Endothelial cell of umbilical vein (primary cell): ENCODE data around the gene SLC22A23. TPM values are rescaled to one million over a fixed set of nuclear protein-coding genes. Genes with fewer than 3 reads are reported as not detected.

ENCODE experiments used
- BruUV-seq: library from RNA; stranded (reverse); fragments of 400-500 nt; replicated peaks from 2 replicates; lab custom pipeline; 2021; lab: Mats Ljungman, UMichigan
- CTCF ChIA-PET: fragments of 300-600, 350-600 bp; sonication (Branson Sonifier 250); formaldehyde crosslinking; loops from one replicate; lab custom pipeline; 2021; ENCODE audit warnings: antibody characterized with exemption, inconsistent platforms; lab: Charles Lee
- POLR2A ChIA-PET: fragments of 300-600, 350-600 bp; sonication (Branson Sonifier 250); formaldehyde crosslinking; loops from one replicate; lab custom pipeline; 2021; ENCODE audit warnings: antibody characterized with exemption, inconsistent platforms; lab: Charles Lee
- DNase-seq: peaks from one replicate; pipeline ENCODE4 v3.0.0-alpha.2; 2011; ENCODE audit warnings: low read depth, low spot score
- FAIRE-seq: peaks from 2 replicates; lab custom pipeline; 2011; peaks lifted over from hg19 to GRCh38; lab: Jason Lieb, UNC
- H2AFZ ChIP-seq: 2 replicates; pipeline ENCODE4 v1.6.0; 2012; ENCODE audit warnings: low read depth, low read length, control low read depth, inconsistent platforms
- H3K27ac ChIP-seq: 2 replicates; pipeline ENCODE4 v1.5.1; 2011; ENCODE audit warnings: low read depth, mild to moderate bottlenecking, control low read depth, low read length, moderate library complexity; ENCODE audit not compliant: insufficient read depth
- H3K27me3 ChIP-seq, 2 experiments: 2 replicates each; pipeline versions ENCODE4 v1.6.0 to v1.6.1; 2011; ENCODE audit warnings: low read length in 2 of 2, mixed read lengths in 1 of 2; ENCODE audit not compliant: control insufficient read depth in 2 of 2, insufficient read depth in 2 of 2
- H3K36me3 ChIP-seq, 2 experiments: 2 replicates in 1 of 2; 3 replicates in 1 of 2; pipeline ENCODE4 v1.5.1; 2011; ENCODE audit warnings: low read length in 2 of 2, mild to moderate bottlenecking in 1 of 2, moderate library complexity in 1 of 2; ENCODE audit not compliant: control insufficient read depth in 2 of 2, insufficient read depth in 2 of 2; ENCODE audit errors: extremely low read depth in 1 of 2
- H3K4me1 ChIP-seq: 3 replicates; pipeline ENCODE4 v1.5.1; 2011; ENCODE audit warnings: mild to moderate bottlenecking, low read length; ENCODE audit not compliant: control insufficient read depth, insufficient read depth; ENCODE audit errors: extremely low read depth
- H3K4me2 ChIP-seq: 2 replicates; pipeline ENCODE4 v1.6.1; 2011; ENCODE audit warnings: low read length, control low read depth, mixed read lengths; ENCODE audit not compliant: insufficient read depth
- H3K4me3 ChIP-seq, 3 experiments: fragments of 200-600 bp in 1 of 3; sonication (generic), shearing (Covaris generic) in 1 of 3; replicated peaks in 1 of 3; 2 replicates each; pipeline ENCODE4 v1.5.1; 2011 to 2016; ENCODE audit warnings: control low read depth in 3 of 3, low read length in 3 of 3, mild to moderate bottlenecking in 2 of 3, inconsistent platforms in 1 of 3, low read depth in 1 of 3, moderate library complexity in 1 of 3; ENCODE audit not compliant: insufficient read depth in 1 of 3
- H3K79me2 ChIP-seq: 2 replicates; pipeline ENCODE4 v1.6.0; 2012; ENCODE audit warnings: low read length, inconsistent platforms; ENCODE audit not compliant: control insufficient read depth, insufficient read depth
- H3K9ac ChIP-seq: replicated peaks from 2 replicates; pipeline ENCODE3; 2011; ENCODE audit warnings: low read length, control low read depth; ENCODE audit not compliant: insufficient read depth; ENCODE audit errors: extremely low read depth
- H3K9me1 ChIP-seq: replicated peaks from 3 replicates; pipeline ENCODE4 v1.6.0; 2011; ENCODE audit warnings: mild to moderate bottlenecking, low read length; ENCODE audit not compliant: control insufficient read depth, insufficient read depth; ENCODE audit errors: extremely low read depth
- H3K9me3 ChIP-seq: replicated peaks from 2 replicates; pipeline ENCODE4 v1.5.1; 2012; ENCODE audit warnings: low read length, inconsistent platforms; ENCODE audit not compliant: control insufficient read depth, insufficient read depth
- H4K20me1 ChIP-seq: replicated peaks from 2 replicates; pipeline ENCODE3; 2011; ENCODE audit warnings: mild to moderate bottlenecking, low read length; ENCODE audit not compliant: control insufficient read depth, insufficient read depth; ENCODE audit errors: extremely low read depth
- GATA2 ChIP-seq: IDR thresholded peaks from 2 replicates; pipeline ENCODE4 v1.7.0; 2011; ENCODE audit warnings: low read depth, mild to moderate bottlenecking, moderate library complexity, mixed read lengths, low read length; ENCODE audit not compliant: insufficient read length, insufficient read depth
- MAX ChIP-seq: IDR thresholded peaks from 2 replicates; pipeline ENCODE4 v1.6.1; 2011; ENCODE audit not compliant: insufficient read depth, insufficient read length
- MYC ChIP-seq: IDR thresholded peaks from one replicate; pipeline ENCODE4 v1.6.1; 2011; ENCODE audit warnings: mild to moderate bottlenecking, low read depth, low read length
- POLR2A ChIP-seq: IDR thresholded peaks from 2 replicates; pipeline ENCODE4 v1.6.1; 2012; ENCODE audit warnings: low read depth, mild to moderate bottlenecking, control low read depth, low read length
- POLR2AphosphoS5 ChIP-seq: IDR thresholded peaks from 2 replicates; pipeline ENCODE4 v1.6.1; 2012; ENCODE audit warnings: low read depth, mild to moderate bottlenecking, control low read depth, low read length, moderate library complexity; ENCODE audit not compliant: insufficient read depth
- dilution Hi-C: fragments of 300-500 bp; cut with MboI; formaldehyde crosslinking; loops from one replicate; pipeline ENCODE4 v1.15.0; 2019; ENCODE audit warnings: low sequenced_read_pairs; ENCODE audit not compliant: extremely low pct_ligation_motif_present
- intact Hi-C: fragments of 100-400 bp; cut with micrococcal nuclease; formaldehyde crosslinking; loops from one replicate; pipeline ENCODE4 v1.10.0; 2022
- polyA plus RNA-seq, 4 experiments: library from polyadenylated mRNA; depleted of rRNA in 3 of 4; stranded (reverse) in 3 of 4; unstranded in 1 of 4; fragments of >200 nt; gene quantifications; 2 replicates each; pipeline versions ENCODE4 v1.2.1 to v1.2.3, GENCODE V29; 2011 to 2012; ENCODE audit warnings: missing spikeins in 1 of 4
- total RNA-seq: library from RNA; stranded (reverse); gene quantifications from 2 replicates; pipeline ENCODE4 v1.2.3, GENCODE V29; 2021
- TF ChIP-seq, protein P1 (sequence below), 2 donors: IDR thresholded peaks; 1 replicate in 1 of 2; 2 replicates in 1 of 2; pipeline ENCODE4 v1.5.1; 2011; ENCODE audit warnings: low read length in 2 of 2, mild to moderate bottlenecking in 2 of 2, moderate library complexity in 2 of 2, control low read depth in 1 of 2, inconsistent platforms in 1 of 2, low read depth in 1 of 2; ENCODE audit not compliant: insufficient read depth in 1 of 2; ENCODE audit errors: extremely low read depth in 1 of 2

The SLC22A23 gene
- total and polyA plus RNA-seq, 2 donors (not counting 3 experiments of a cell fraction or from before 2014, with no cell fraction given), result 4.2 to 14.3 TPM

DNA sequence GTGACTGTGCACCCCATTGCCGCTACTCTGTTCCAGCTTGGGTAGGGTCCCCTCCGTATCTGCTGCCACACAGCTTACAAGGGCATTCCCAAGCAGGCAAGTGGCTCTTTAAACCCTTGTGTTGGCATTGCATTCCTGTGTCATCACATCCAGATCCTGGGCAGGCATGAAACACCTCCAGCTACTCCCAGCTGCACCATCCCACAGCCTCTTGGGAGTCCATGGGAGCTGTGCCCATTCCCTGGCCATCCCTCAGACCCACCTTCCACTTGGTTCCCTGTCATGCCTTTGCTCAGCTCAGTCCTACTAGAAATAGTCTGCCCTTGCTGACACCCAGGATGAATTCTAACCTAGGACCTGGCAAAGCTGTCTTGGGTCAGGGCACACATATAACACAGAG lies 110.4 kb downstream of the SLC22A23 start:
- no peaks in the 10 kb centered on the region for H3K4me1 ChIP-seq
- H3K4me2 ChIP-seq, result no peak overlapping the region
- H3K9me3 ChIP-seq, result no peaks in the 10 kb centered on the region
- H3K9ac ChIP-seq, result no peak overlapping the region
- no peak for FAIRE-seq
- dilution Hi-C loops, result no loop called here
- H3K79me2 ChIP-seq, result no peaks in the 10 kb centered on the region
- H3K36me3 ChIP-seq, result no peaks in the 10 kb centered on the region
- ChIA-PET POLR2A (no interaction called here), CTCF (interaction anchor here (0.7 to 1.5 kb wide), 3 partner anchors 9 to 64 kb away, joined by 3 to 4 read pairs (median 4); no protein-coding TSS in a partner anchor)
- intact Hi-C loops, result no loop called here
- no peak overlapping the region for H2AFZ ChIP-seq
- no peak overlapping the region for H3K27ac ChIP-seq
- no peaks in the 10 kb centered on the region for H4K20me1 ChIP-seq
- no peak overlapping the region for H3K4me3 ChIP-seq
- TF ChIP-seq POLR2A (no peak), GATA2 (no peak), MAX (no peak)
- TF ChIP-seq, protein P1, sequence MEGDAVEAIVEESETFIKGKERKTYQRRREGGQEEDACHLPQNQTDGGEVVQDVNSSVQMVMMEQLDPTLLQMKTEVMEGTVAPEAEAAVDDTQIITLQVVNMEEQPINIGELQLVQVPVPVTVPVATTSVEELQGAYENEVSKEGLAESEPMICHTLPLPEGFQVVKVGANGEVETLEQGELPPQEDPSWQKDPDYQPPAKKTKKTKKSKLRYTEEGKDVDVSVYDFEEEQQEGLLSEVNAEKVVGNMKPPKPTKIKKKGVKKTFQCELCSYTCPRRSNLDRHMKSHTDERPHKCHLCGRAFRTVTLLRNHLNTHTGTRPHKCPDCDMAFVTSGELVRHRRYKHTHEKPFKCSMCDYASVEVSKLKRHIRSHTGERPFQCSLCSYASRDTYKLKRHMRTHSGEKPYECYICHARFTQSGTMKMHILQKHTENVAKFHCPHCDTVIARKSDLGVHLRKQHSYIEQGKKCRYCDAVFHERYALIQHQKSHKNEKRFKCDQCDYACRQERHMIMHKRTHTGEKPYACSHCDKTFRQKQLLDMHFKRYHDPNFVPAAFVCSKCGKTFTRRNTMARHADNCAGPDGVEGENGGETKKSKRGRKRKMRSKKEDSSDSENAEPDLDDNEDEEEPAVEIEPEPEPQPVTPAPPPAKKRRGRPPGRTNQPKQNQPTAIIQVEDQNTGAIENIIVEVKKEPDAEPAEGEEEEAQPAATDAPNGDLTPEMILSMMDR (IDR thresholded peaks at IDR 0.05; ENCODE audit: extremely low read depth in 1 of 2, insufficient read depth in 1 of 2, low read depth in 1 of 2, low read length in 2 of 2), result no peak
- no peak for DNase-seq
- H3K9me1 ChIP-seq, result no peaks in the 10 kb centered on the region
- no TSS peak for BruUV-seq
- H3K27me3 ChIP-seq, result no peaks in the 10 kb centered on the region

DNA sequence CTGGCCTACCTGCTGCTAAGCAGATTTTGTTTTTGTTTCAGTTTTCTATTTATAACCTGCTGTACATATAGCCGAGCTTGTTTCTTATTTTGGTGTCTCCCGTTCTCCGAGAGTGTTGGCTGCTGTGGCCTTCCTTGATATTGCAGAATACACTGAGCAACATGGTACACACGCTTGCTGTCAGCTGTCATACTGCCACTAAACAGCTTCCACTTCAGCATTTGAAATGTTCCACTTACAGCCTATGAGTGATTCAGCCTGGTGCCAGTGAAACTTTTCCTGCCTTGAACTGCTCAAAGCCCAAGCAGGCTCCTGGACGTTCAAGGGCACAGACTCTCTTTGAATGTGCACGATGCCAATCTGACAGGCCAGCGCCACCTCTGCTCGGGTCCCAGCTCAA lies 111.0 kb downstream of the SLC22A23 start:
- dilution Hi-C loops, result no loop called here
- TF ChIP-seq GATA2 (no peak), MYC (no peak), POLR2AphosphoS5 (no peak), MAX (no peak)
- Histone ChIP-seq H3K4me3 (no peak overlapping the region), H3K4me1 (no peaks in the 10 kb centered on the region), H3K27me3 (no peaks in the 10 kb centered on the region), H4K20me1 (no peaks in the 10 kb centered on the region), H3K9ac (no peak overlapping the region), H3K79me2 (no peaks in the 10 kb centered on the region), H3K27ac (no peak overlapping the region), H3K4me2 (no peak overlapping the region), H2AFZ (no peak overlapping the region), H3K9me3 (no peaks in the 10 kb centered on the region), H3K9me1 (no peaks in the 10 kb centered on the region), H3K36me3 (no peaks in the 10 kb centered on the region)
- POLR2A ChIA-PET, result no interaction called here
- DNase-seq (no peak), FAIRE-seq (no peak)
- intact Hi-C loops, result no loop called here
- BruUV-seq, result no TSS peak
- CTCF ChIA-PET, result interaction anchor here (1.4 to 1.5 kb wide), 2 partner anchors 12 to 65 kb away, joined by 4 read pairs; no protein-coding TSS in a partner anchor
